ENCODE data around the gene DCHS2. TPM values are rescaled to one million over a fixed set of nuclear protein-coding genes. Genes with fewer than 3 reads are reported as not detected.

The DCHS2 gene
- total and polyA plus RNA-seq, 2 of the 8 experiments (the other 6 are each of a cell fraction or from before 2014, with no cell fraction given): 0.54 to 2.6 TPM

- no peak for TF ChIP-seq CTBP2 (IDR thresholded peaks at IDR 0.05; ENCODE audit: borderline replicate concordance, insufficient read depth, insufficient read length, low read length)
- no peak for TF ChIP-seq BCL11A (IDR thresholded peaks at IDR 0.05; ENCODE audit: low read depth in 2 of 2, low read length in 2 of 2)
- TF ChIP-seq RXRA (IDR thresholded peaks at IDR 0.05; ENCODE audit: insufficient read depth, low read depth, low read length): no peak
Observed at GRCh38 chr4:154534296-154534695, 42.7 kb upstream of the DCHS2 start (continued).

All from H1 (cell line).